Choroid plexus epithelial cell (primary cell): ENCODE data around the gene SRGAP3.

Experiments used
- DNase-seq: peaks from one replicate; pipeline ENCODE4 v3.0.0-alpha.2; 2010; ENCODE audit warnings: low read depth
- H3K4me3 ChIP-seq: 2 replicates; pipeline ENCODE4 v1.5.1; 2011; ENCODE audit warnings: low read depth, mild to moderate bottlenecking, control low read depth, low read length, moderate library complexity
- TF ChIP-seq, protein P1 (sequence below): conservative IDR thresholded peaks from 2 replicates; pipeline ENCODE4 v1.5.1; 2011; ENCODE audit warnings: low read depth, mild to moderate bottlenecking, control low read depth, inconsistent platforms, low read length, moderate library complexity

The SRGAP3 gene

DNA sequence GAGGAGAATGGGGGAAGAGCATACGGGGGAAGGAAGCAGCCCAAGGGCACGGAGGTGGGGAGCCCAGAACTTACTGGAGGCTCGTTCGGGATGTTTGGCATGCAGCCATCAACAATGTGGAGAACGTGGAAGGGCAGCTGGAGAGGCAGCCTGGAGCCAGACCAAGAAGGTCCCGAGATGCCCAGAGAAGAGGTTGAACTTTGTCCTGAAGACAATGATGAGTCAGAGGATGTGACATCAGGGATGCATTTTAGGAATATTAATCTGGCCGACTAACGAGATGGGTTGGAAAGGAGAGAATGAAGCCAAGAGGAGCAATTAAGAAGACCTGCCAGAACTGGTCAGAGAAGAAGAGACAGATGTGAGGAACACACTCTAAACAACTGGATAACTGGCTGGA, 98.2 kb downstream of the SRGAP3 start:
- DNase-seq = no peak
- TF ChIP-seq, protein P1, sequence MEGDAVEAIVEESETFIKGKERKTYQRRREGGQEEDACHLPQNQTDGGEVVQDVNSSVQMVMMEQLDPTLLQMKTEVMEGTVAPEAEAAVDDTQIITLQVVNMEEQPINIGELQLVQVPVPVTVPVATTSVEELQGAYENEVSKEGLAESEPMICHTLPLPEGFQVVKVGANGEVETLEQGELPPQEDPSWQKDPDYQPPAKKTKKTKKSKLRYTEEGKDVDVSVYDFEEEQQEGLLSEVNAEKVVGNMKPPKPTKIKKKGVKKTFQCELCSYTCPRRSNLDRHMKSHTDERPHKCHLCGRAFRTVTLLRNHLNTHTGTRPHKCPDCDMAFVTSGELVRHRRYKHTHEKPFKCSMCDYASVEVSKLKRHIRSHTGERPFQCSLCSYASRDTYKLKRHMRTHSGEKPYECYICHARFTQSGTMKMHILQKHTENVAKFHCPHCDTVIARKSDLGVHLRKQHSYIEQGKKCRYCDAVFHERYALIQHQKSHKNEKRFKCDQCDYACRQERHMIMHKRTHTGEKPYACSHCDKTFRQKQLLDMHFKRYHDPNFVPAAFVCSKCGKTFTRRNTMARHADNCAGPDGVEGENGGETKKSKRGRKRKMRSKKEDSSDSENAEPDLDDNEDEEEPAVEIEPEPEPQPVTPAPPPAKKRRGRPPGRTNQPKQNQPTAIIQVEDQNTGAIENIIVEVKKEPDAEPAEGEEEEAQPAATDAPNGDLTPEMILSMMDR = no peak
- no peak overlapping the region for H3K4me3 ChIP-seq

GRCh38 chr3:9149566-9149965, 99.9 kb downstream of the SRGAP3 start:
- no peak for DNase-seq
- H3K4me3 ChIP-seq = no peak overlapping the region
- TF ChIP-seq, protein P1 = no peak

DNA sequence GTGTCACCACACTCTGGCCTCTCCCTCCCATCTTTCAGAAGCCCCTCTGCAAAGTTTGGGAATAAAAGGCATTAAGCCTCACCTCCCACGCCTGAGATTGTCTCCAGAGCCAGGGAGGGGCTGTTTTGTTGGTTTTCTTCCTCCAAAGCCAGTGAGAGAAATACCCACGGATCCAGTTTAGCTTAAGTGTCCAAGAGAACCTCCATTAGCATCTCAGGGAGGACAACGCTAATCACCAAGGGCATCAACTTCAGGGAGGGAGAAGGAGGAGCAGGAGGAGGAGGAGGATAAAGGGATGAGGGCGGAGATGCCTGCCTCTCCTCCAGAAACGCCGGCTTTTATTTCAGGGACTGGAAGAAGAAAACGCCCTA, 101.6 kb downstream of the SRGAP3 start:
- H3K4me3 ChIP-seq = no peak overlapping the region
- DNase-seq = no peak
- TF ChIP-seq, protein P1 = no peak

DNA sequence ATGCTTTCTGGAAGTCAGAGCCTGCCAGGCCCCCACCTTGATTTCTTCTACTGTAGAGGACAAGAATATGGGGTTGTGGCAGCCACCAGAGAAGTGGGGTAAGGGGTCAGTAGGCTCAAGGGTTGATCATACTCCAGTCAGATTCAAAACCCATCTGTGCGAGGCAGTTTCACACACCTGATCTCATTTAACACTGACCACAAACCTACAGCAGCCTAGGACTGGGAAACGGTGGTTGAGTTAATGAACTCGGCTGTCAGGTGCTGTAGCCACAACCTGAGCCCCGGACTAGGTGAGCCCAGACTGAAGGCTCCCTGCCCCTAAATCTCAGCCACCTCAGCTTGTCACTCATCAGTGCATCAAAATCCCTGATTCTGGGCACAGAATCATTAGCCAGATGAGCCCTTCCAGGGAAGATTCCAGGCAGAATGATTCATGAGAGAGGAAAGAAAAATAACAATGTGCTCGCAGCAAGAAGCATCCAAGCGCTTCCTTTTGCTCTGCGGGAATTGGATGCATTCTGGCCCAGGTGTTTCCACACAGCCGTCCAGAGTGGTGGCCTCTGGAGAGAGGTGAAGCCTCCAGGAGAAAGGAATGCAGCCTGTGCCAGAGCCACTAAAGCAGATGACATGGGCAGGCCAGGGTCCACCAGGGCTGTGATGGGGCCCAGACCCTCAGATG, 102.1 kb downstream of the SRGAP3 start:
- DNase-seq = no peak
- TF ChIP-seq, protein P1 = no peak
- H3K4me3 ChIP-seq = no peak overlapping the region

GRCh38 chr3:9146367-9147071, 102.9 kb downstream of the SRGAP3 start:
- no peak overlapping the region for H3K4me3 ChIP-seq
- no peak for DNase-seq
- TF ChIP-seq, protein P1 = no peak

DNA sequence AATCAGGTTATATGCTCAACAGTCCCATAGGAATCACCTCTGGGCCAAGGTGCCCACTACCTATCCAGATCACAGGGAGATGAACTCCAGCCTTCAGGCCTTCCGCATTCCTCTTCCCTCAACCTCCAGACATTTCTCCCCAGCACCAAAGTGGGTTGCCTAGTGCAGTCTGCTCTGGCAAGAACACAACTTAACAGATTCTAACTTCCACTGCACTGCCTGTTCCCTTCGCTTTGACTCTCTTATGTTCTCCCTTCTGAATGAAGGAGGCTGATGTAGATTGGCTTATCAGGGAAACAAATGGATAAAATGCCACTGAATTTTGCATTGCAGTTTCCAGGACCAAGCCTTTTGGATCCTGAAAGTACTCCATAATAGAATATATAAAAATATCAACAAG, 106.3 kb downstream of the SRGAP3 start:
- TF ChIP-seq, protein P1 = no peak
- no peak overlapping the region for H3K4me3 ChIP-seq
- DNase-seq = no peak

DNA sequence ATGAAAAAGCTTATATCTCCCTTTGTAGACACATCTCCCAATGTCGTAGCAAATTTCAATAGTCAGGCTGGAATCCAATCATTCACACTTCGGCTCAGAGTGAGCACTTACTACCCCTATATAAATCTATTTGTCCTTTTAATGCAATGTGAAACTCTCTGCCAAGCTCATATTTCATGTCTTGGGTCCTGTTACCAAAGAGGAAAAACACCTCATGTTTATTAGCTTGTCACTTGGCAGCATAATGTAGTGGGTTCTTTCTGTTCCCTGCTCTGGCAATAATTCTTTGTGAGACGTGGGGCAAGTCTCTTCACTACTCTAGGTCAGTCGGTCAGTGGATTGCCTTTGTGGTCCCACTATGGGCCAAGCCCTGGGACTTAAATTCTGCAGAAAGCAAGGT, 107.1 kb downstream of the SRGAP3 start:
- TF ChIP-seq, protein P1 = no peak
- DNase-seq = no peak
- no peak overlapping the region for H3K4me3 ChIP-seq
